Lower leg skin (tissue), 3 donors: Measurements from ENCODE around the gene TUT4.

Source experiments
- CTCF ChIP-seq, 3 donors: fragments of 450-650 bp; IDR thresholded peaks; one replicate each; pipeline ENCODE4 v1.5.1; 2016; ENCODE audit warnings: antibody characterized with exemption in 3 of 3, mild to moderate bottlenecking in 3 of 3, moderate library complexity in 2 of 3
- POLR2A ChIP-seq, 2 donors: fragments of 450-650 bp; IDR thresholded peaks; one replicate each; pipeline ENCODE4 v1.6.1; 2016 to 2017; ENCODE audit warnings: antibody characterized with exemption in 2 of 2, mild to moderate bottlenecking in 1 of 2, moderate library complexity in 1 of 2

- no peak for TF ChIP-seq CTCF (IDR thresholded peaks at IDR 0.05)
- TF ChIP-seq POLR2A (IDR thresholded peaks at IDR 0.05), result no peak
These were observed 120.1 kb downstream of the TUT4 start for GRCh38 chr1:52432807-52433206.
